PC-9 (cell line): ENCODE measurements around the gene MMP2. TPM values are rescaled to one million over a fixed set of nuclear protein-coding genes. Genes with fewer than 3 reads are reported as not detected.

Experiments
- BruUV-seq: library from RNA; stranded (reverse); fragments of 400-500 nt; replicated peaks from 2 replicates; lab custom pipeline; 2021; lab: Mats Ljungman, UMichigan
- CTCF ChIA-PET: fragments of 300-600 bp; sonication (Branson Sonifier 250); formaldehyde crosslinking; loops from one replicate; lab custom pipeline; 2022; ENCODE audit warnings: antibody characterized with exemption; lab: Charles Lee
- POLR2A ChIA-PET: fragments of 300-600 bp; sonication (Branson Sonifier 250); formaldehyde crosslinking; loops from one replicate; lab custom pipeline; 2022; ENCODE audit warnings: antibody characterized with exemption; ENCODE audit not compliant: unreplicated experiment; lab: Charles Lee
- DNase-seq, 2 experiments: peaks; one replicate each; pipeline versions ENCODE4 v3.0.0 to v3.0.0-alpha.2; 2015 to 2022; ENCODE audit warnings: mixed read lengths in 1 of 2
- H2AFZ ChIP-seq: fragments of 200-600 bp; sonication (generic); 2 replicates; pipeline ENCODE4 v1.8.1; 2017; ENCODE audit warnings: antibody characterized with exemption
- H3F3A ChIP-seq: fragments of 200-600 bp; sonication (generic); 2 replicates; pipeline ENCODE4 v1.8.1; 2017; ENCODE audit warnings: antibody characterized with exemption, mild to moderate bottlenecking, low read depth; ENCODE audit not compliant: insufficient read depth
- H3K27ac ChIP-seq: fragments of 200-600 bp; sonication (generic); 2 replicates; pipeline ENCODE4 v1.6.1; 2016; ENCODE audit warnings: mixed run types
- H3K27me3 ChIP-seq: fragments of 200-600 bp; sonication (generic); 2 replicates; pipeline ENCODE4 v1.6.1; 2016; ENCODE audit warnings: low read depth, mixed run types; ENCODE audit not compliant: insufficient read depth
- H3K36me3 ChIP-seq: fragments of 200-600 bp; sonication (generic); 2 replicates; pipeline ENCODE4 v1.6.1; 2016; ENCODE audit warnings: low read depth, mixed run types
- H3K4me1 ChIP-seq: fragments of 200-600 bp; sonication (generic); replicated peaks from 2 replicates; pipeline ENCODE4 v1.6.1; 2016; ENCODE audit warnings: mixed run types; ENCODE audit not compliant: insufficient read depth
- H3K4me2 ChIP-seq: fragments of 200-600 bp; sonication (generic); 2 replicates; pipeline ENCODE4 v1.6.1; 2017; ENCODE audit warnings: mixed run types
- H3K4me3 ChIP-seq: fragments of 200-600 bp; sonication (generic); 2 replicates; pipeline ENCODE4 v1.6.1; 2016; ENCODE audit warnings: mixed run types
- H3K79me2 ChIP-seq: fragments of 200-600 bp; sonication (generic); 2 replicates; pipeline ENCODE4 v1.6.1; 2017; ENCODE audit warnings: low read depth, mixed run types
- H3K9me2 ChIP-seq: fragments of 200-600 bp; sonication (generic); 2 replicates; pipeline ENCODE4 v1.8.1; 2017; ENCODE audit warnings: mild to moderate bottlenecking; ENCODE audit not compliant: insufficient read depth
- H3K9me3 ChIP-seq: fragments of 200-600 bp; sonication (generic); 2 replicates; pipeline ENCODE4 v1.8.1; 2016; ENCODE audit warnings: low read depth; ENCODE audit not compliant: insufficient read depth
- H4K20me1 ChIP-seq: fragments of 200-600 bp; sonication (generic); 2 replicates; pipeline ENCODE4 v1.8.1; 2017; ENCODE audit not compliant: insufficient read depth
- CTCF ChIP-seq: fragments of 200-600 bp; sonication (generic); conservative IDR thresholded peaks from 2 replicates; pipeline ENCODE4 v1.6.1; 2017; ENCODE audit warnings: mixed run types, antibody characterized with exemption, mild to moderate bottlenecking, moderate library complexity
- EZH2 ChIP-seq: fragments of 200-600 bp; sonication (generic); IDR thresholded peaks from 2 replicates; pipeline ENCODE4 v1.8.0; 2017; ENCODE audit warnings: antibody characterized with exemption, low read depth
- intact Hi-C: fragments of 100-400 bp; cut with micrococcal nuclease; formaldehyde crosslinking; loops from one replicate; pipeline ENCODE4 v1.10.0; 2022; ENCODE audit not compliant: unreplicated experiment
- total RNA-seq: library from RNA; stranded (reverse); gene quantifications from 2 replicates; pipeline ENCODE4 v1.2.3, GENCODE V29; 2021

The MMP2 gene
- total RNA-seq, 1 experiment from 2014 or later: 0.50 TPM

- ChIA-PET CTCF (no interaction called here), POLR2A (no interaction called here)
- H3K9me3 ChIP-seq: no peaks in the 10 kb centered on the region
- no TSS peak for BruUV-seq
- H3F3A ChIP-seq: peaks cover 41% of the 10 kb centered on the region
- no peaks in the 10 kb centered on the region for H3K36me3 ChIP-seq
- no peaks in the 10 kb centered on the region for H3K79me2 ChIP-seq
- peaks cover 46% of the 10 kb centered on the region for H3K4me1 ChIP-seq
- H3K9me2 ChIP-seq: no peaks in the 10 kb centered on the region
- intact Hi-C loops: no loop called here
- no peak overlapping the region for H3K4me3 ChIP-seq
- no peaks in the 10 kb centered on the region for H4K20me1 ChIP-seq
- TF ChIP-seq EZH2 (no peak), CTCF (no peak)
- DNase-seq: no peak
- no peaks in the 10 kb centered on the region for H3K27me3 ChIP-seq
- no peak overlapping the region for H2AFZ ChIP-seq
- no peak overlapping the region for H3K27ac ChIP-seq
- H3K4me2 ChIP-seq: no peak overlapping the region
These were observed 19.1 kb downstream of the MMP2 start for GRCh38 chr16:55498101-55498500.

GRCh38 chr16:55499281-55499680 lies 20.3 kb downstream of the MMP2 start:
- intact Hi-C loops: no loop called here
- Histone ChIP-seq H2AFZ (no peak overlapping the region), H3K36me3 (no peaks in the 10 kb centered on the region), H3K9me2 (no peaks in the 10 kb centered on the region), H3K9me3 (no peaks in the 10 kb centered on the region), H3K27me3 (no peaks in the 10 kb centered on the region), H3K4me3 (no peak overlapping the region), H4K20me1 (no peaks in the 10 kb centered on the region), H3K27ac (peak overlapping the region; percentile 69), H3K4me1 (peaks cover 57% of the 10 kb centered on the region), H3F3A (peaks cover 47% of the 10 kb centered on the region), H3K79me2 (no peaks in the 10 kb centered on the region), H3K4me2 (peak overlapping the region; percentile 63)
- CTCF ChIA-PET: no interaction called here
- BruUV-seq: TSS peak; percentile 48
- no peak for DNase-seq
- no peak for TF ChIP-seq CTCF
- no peak for TF ChIP-seq EZH2
- POLR2A ChIA-PET: interaction anchor here (0.6 kb wide), 3 partner anchors 19 to 1705 kb away, joined by 3 to 6 read pairs (median 6); no protein-coding TSS in a partner anchor

- Histone ChIP-seq H3K9me3 (no peaks in the 10 kb centered on the region), H3K79me2 (no peaks in the 10 kb centered on the region), H3K4me1 (peaks cover 58% of the 10 kb centered on the region), H3K27ac (peak overlapping the region; percentile 69), H3K36me3 (no peaks in the 10 kb centered on the region), H3F3A (peaks cover 47% of the 10 kb centered on the region), H3K4me3 (no peak overlapping the region), H3K4me2 (peak overlapping the region; percentile 63), H4K20me1 (no peaks in the 10 kb centered on the region), H3K27me3 (no peaks in the 10 kb centered on the region), H3K9me2 (no peaks in the 10 kb centered on the region), H2AFZ (no peak overlapping the region)
- ChIA-PET CTCF (interaction anchor here (0.6 to 3.0 kb wide), 5 partner anchors 13 to 1733 kb away, joined by 3 to 18 read pairs (median 7); no protein-coding TSS in a partner anchor), POLR2A (interaction anchor here (0.6 to 1.1 kb wide), 8 partner anchors 19 to 829 kb away, joined by 3 to 22 read pairs (median 6); no protein-coding TSS in a partner anchor)
- TF ChIP-seq CTCF (no peak), EZH2 (no peak)
- peak; percentile 86 to 94 for DNase-seq
- no TSS peak for BruUV-seq
- intact Hi-C loops: loop anchor here (1.0 to 5.0 kb wide), 5 partner anchors 30 to 872 kb away; no protein-coding TSS in a partner anchor
These were observed 21.0 kb downstream of the MMP2 start for GRCh38 chr16:55499951-55500529.
